Vagina (tissue), 2 donors: ENCODE results near the gene GDNF.

Source experiments
- CTCF ChIP-seq, 3 experiments: fragments of 450-650 bp in 2 of 3; fragments of 200-600 bp in 1 of 3; sonication (generic) in 1 of 3; IDR thresholded peaks; one replicate each; pipeline ENCODE4 v1.5.1; 2017 to 2019; ENCODE audit warnings: antibody characterized with exemption in 3 of 3, mild to moderate bottlenecking in 2 of 3, moderate library complexity in 2 of 3
- POLR2A ChIP-seq, 2 donors: fragments of 450-650 bp; IDR thresholded peaks; one replicate each; pipeline ENCODE4 v1.6.1; 2017; ENCODE audit warnings: antibody characterized with exemption in 2 of 2, mild to moderate bottlenecking in 2 of 2, moderate library complexity in 2 of 2

- TF ChIP-seq CTCF (IDR thresholded peaks at IDR 0.05), result no peak
- no peak for TF ChIP-seq POLR2A (IDR thresholded peaks at IDR 0.05)
Observed at GRCh38 chr5:37839407-37840052, at the start of gene GDNF.
